Stomach (tissue), 4 donors: Measurements from ENCODE around the gene PTPRCAP.

ENCODE experiments used
- CTCF ChIP-seq, 7 experiments: fragments of 450-650 bp in 4 of 7; fragments of 200-600 bp in 3 of 7; sonication (generic) in 3 of 7; IDR thresholded peaks; one replicate each; pipeline ENCODE4 v1.5.1; 2016 to 2019; ENCODE audit warnings: antibody characterized with exemption in 7 of 7, control low read depth in 2 of 7, mild to moderate bottlenecking in 1 of 7
- EP300 ChIP-seq: sonication (generic); formaldehyde crosslinking; IDR thresholded peaks from one replicate; pipeline ENCODE4 v1.6.1; 2017; ENCODE audit warnings: antibody characterized with exemption
- POLR2A ChIP-seq, 4 donors: fragments of 450-650 bp; IDR thresholded peaks; one replicate each; pipeline ENCODE4 v1.6.1; 2016; ENCODE audit warnings: antibody characterized with exemption in 4 of 4, control low read depth in 2 of 4, mild to moderate bottlenecking in 1 of 4, moderate library complexity in 1 of 4
- POLR2AphosphoS5 ChIP-seq, 3 donors: sonication (generic); formaldehyde crosslinking; IDR thresholded peaks; one replicate each; pipeline ENCODE4 v1.6.1; 2016; ENCODE audit warnings: antibody characterized with exemption in 3 of 3

GRCh38 chr11:67393990-67394389 is 43.5 kb downstream of the PTPRCAP start:
- TF ChIP-seq CTCF (IDR thresholded peaks at IDR 0.05) = no peak
- no peak for TF ChIP-seq POLR2A (IDR thresholded peaks at IDR 0.05)
- TF ChIP-seq POLR2AphosphoS5 (IDR thresholded peaks at IDR 0.05) = no peak
- TF ChIP-seq EP300 = no peak
